GM21360 (cell line): ENCODE data around the gene C10orf105.

ENCODE experiments used
- ATAC-seq: cut with Tn5 transposase; IDR thresholded peaks from one replicate; pipeline ENCODE4 v1.9.1; 2021; ENCODE audit warnings: mild to moderate bottlenecking, moderate library complexity; ENCODE audit not compliant: unreplicated experiment

The C10orf105 gene, protein sequence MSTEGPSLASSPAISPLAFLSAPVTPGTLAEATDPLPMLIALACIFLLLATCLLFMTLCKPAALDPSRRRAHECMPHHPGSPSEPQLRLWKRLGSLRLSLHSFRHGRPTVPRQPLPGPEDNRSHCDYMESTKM

DNA sequence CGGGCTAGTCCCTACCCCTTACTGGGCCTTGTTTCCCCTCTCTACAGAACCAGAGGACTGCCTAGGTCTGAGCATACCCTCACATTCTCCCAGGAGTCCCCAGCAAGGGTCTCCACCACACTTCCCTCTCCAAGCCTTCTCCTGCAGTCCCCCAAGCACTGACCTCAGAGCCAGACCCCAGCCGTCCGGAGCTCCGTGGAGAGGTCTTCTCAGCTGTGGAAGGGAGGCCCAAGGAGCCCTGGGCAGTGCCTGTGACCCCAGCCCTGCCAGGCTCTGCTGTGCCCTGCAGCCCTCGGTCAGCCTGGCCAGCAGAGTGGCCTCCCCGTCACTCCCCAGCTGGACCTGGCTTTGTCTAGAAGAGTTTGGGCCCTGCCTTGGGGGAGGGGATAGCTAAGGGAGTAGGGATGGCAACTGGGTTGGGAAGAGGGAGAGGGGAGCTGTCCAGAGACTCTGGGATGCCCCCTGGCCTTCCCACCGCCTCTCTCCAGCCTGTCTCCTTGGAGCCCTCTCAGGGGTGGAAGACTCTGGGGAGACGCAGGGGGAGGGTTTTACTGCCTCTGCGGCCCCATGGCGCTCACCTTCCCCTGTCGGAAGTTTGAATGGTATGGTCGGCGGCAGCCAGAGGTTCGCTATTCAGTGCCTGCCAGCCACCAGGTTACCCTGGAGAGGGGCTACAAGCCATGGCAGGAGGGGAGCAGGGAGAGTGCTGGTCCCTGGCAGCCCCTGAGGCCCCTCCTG, at the start of gene C10orf105:
Gene C10orf105, minus strand, starts transcription at position 315 of the 738 bp plus-strand sequence. CDS start 3,441 bp downstream, outside the sequence.
- ATAC-seq = no peak

DNA sequence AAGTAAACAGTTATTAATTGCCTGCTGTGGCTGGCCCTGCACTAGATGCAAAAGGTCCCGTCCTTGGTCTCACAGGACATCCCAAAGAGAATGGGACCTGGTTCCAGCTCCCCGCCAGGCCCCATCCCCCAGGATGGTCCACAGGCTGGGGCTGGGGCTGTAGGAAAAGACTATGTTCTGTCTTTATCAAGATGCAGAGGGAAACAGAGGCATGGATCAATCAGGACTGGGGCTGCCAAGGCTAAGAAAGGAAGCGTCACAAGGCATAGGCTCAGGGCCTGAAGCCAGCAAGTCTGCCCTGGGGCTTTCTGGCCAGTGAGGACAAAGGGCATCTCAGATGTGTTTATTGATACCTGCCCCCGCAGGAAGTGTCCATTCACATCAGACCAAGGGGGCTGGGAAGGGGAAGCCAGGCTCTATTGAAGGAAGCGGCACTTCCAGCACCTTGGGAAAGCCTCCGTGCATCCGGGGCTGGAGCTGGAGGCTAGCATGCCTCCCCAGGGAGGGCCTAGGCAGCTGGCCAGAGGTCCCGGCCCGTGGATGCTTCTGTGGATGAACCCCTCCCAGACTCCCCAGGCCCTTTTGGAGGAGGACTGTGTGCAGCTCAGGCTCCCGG, 48.0 kb upstream of the C10orf105 start:
- ATAC-seq = no peak

DNA sequence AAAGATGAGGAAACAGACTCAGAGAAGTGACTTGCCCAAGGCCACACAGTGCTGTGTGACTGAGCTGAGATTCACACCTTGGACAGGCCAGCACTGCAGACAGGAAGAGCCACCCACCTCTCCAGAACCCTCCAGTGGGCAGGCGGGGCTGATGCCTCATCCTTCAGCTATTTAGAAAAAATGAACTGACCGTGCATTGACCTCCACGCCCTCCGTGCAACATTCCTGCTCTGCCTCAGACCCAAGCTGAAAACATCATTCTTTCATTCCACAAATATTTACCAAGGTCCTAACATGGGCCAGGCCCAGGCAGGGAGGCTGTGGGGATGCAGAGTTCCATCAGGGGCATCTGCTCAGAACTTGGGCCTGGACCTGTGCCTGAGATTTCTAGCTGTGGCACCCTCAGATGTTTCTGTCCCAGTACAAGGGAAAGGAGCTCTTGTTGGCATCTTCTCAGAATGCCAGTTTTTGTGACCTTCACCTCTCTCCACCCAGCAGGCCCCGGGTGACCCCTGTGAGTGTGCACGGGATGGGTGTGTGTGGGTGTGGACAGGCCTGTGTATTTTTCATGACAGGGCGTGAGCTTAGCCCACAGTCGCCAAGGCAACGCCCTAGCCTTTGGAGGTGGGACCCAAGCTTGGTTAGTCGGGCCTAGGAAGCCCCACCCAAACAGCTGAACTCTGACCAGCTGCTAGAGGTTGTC, 47.3 kb upstream of the C10orf105 start:
- no peak for ATAC-seq

DNA sequence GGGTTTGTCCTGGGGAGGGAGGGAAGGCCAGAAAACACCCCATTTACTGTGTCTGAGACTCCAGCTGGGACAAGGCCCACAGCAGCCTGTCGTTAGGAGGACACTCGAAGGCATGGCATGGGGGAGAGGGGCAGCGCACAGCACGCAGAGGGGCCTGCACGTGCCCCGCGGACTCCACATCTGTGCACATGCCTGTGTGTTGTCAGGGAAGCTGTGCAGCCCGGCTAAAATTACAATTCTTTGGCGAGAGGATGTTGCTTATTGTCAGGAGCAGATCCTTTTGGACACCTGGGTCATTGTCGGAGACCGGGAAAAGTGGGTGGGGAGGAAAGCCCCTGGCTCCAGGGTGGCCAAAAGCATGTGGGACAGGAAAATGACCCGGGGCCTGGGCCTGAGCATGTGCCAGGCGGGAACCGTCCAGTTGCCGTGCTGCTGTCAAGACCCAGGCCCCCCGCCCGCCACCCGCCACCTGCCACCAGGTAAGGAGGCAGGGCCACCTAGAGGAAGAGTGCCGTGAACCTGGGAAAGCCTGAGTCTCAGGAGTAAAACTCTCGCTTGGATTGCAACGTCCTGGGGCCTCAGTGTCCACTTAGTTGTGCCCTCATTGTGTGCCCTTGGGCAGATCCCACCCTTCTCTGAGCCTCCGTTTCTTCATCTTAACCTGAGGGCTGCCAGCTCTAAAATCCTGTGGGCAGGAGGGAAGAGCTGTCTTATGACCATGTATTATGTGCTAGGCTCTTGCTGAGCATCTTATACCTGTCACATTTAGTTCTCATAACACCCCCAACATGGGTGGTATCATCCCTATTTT, 46.5 kb upstream of the C10orf105 start:
- no peak for ATAC-seq

DNA sequence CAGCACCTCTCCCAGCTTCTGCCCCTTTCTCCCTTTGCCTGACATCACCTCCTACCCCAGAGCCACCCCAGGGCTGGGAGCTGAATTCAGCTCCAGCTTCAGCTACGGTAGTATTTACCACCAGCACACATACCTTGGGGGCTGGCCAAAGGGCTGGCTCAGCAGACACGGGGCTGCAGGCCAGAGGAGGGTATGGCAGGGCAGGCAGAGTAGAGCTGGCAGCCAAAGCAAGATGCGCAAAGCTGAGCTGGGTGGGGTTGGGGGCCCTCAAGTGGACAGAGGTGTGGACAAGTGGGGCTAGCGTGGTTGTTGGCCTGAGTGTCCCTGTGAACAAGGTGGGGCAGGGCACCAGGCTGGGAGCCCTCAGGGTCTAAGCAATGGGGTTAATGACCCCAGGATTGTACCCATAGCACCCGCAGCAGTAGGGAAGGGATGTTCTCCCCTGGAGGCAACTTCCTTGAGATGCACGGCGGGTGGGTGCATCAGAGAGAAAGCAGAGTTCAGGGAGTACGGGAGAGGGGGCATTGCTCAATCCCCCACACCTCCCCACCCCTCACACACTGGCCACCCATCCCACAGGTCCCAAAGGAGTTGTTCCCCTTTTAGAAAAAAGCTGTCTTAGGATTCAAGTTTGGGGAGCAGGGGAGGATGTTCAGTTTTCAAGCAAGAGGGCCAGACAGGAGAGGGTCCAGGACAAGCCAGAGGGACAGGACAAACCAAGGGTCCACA, 45.8 kb upstream of the C10orf105 start:
- no peak for ATAC-seq

DNA sequence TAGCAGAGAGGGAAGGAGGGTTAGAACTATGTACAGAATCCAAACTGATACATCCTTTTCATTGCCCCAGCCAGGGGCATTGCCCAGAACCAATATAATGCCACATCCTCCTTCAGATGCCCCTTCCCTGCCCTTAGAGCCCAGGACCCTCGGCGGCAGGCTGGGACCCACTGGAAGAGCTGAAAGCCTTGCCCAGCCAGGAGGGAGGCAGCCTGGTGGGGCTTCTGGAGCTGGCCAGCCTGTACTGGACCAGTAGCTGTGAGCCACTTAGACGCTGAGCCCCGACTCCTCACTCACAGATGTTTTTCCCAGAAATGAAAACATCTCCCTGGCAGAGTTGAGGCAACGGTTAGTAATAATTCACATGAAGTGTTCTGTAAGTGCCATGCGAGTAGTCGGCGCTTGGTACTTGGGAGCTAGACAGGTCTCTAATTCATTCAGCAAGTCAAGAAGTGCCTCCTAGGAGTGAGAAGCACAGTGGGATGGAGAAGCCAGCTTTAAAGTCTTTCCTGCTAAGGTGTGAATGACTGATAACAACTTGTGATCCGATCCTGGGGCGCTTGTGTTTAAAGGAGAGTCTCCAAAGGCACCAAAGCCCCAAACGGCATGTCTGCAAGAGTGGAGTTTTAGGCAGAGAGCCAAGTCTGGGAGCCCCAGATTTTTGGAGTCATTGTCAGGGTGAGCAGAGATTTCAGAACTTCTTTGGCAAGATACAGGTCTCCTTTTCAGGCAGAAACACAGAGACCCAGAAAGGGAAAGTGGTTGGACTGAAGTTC, 44.0 kb upstream of the C10orf105 start:
- ATAC-seq = no peak

DNA sequence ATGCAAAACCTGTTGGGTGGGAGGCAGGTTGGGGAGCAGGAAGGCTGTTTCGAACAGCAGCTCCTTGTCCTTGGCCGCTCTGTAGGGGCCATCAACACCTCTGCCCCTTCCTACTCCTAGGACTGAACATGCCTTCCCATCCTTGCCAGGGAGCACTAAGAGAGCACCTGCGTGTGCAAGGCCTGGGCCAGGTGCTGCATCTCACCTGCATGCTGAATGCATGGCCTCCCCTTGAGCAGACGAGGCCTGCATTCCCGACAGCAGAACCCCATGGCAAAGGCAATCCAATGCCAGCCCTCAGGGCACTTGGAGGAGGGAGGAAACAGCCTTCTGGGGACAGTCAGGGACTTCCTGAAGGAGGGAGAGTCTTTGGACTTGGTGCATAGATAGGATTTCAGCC, 42.7 kb upstream of the C10orf105 start:
- no peak for ATAC-seq

DNA sequence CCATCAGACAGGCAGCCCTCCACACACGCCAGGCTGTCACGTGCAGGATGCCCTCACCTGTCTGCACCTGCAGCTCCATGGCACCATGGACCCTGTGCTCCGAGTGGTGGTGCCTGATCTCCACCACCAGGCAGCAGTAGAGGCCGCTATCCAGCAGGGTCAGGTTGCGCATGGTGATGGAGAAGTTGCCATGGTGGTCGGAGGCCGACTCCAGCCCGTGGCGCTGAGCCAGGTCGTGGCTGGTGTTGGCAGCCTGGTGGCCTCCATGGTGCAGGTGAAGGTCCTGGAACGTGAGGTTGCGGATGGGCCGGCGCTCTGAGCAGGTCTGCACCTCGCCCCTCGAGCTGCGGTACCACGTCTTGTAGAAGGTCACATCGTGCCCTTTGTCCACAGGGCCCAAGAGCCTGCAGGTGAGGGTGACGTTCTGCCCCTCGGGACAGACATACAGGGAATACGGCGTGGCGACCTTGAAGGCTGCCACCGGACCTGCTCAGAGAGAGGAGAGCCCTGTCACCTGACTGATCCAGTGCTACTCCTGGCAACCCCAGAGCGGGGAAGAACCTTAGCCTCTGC, 42.0 kb upstream of the C10orf105 start:
- ATAC-seq = no peak

DNA sequence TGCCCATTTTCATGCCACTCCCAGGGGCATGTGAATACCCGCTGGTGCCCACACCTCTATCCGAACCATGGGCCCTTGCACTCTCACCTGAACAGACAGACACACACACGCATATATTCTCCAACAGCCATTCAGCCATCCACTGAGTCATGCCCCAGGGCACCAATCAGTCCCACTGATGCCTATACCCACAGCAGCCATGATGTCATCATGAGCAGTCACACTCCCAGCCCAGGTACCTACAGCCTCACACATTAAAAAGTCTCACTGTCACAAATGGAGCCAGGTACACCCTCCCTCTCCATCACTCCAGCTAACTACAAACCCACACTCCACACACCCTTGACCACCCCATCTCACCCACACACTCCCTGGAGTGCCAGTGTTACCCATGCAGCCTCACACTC, 41.5 kb upstream of the C10orf105 start:
- ATAC-seq = no peak

DNA sequence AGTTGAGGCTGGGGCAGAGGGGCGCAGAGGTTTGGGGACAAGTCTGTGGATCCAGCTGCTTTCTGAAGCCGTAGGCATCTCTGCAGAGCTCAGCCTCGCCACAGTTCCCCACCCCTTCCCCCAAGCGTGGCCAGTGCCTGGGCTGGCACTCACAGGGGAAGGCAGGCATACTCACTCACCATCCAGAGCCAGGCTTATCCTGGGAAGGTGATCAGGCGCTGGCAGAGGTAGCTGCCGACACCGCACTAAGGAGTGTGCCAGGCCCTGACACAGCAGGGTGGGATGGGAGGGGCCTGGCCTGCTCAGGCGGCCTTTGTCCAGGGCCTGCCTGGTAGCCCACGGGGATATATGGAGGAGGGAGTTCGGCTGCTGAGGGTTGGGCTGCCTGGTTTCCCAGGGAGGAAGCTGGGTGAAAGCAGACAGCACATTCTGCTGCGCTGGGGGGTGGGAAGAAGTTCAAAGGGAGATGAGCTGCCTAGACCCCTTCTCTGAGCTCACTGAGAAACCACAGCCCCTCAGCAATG, 37.9 kb upstream of the C10orf105 start:
- ATAC-seq = no peak

DNA sequence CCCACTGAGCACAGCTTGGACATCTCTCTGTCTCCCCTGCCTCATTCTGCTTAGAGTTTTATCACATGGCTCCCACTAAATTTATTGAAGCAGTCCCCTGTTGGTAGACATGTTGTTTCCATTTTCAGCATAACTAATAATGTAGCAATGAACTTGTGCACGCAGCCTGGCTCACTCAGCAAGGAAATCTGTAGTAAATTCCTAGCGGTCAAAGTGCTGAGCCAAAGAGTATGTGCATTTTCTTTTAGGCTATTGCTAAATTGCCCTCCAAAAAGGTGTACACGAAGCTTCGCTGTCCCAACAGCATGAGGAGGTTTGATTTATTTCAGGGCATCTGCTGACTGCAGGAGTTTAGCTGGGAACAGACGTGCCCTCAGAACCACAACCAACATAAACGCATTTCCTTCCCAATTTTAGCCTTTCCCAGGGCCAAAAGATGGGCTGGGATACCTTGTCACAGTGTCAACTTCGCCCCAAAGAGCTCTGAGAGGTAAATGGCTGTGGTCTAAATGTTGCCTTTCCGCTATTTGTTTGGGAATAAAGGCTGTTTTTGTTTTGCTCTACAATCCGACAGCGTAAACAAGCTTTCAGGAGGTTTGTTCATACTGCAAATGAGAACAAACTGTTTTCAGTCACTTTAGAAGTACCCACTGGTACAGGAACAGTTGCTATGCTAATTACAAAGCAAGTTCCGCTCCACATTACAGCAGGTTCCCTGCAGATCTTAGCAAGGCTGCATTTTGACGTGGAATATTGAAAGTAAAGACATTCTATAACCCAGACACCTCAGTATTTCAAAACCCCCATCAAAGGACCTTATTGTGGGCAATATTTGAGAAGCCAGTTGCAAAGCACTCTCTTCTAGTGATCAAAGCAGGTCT, 37.0 kb upstream of the C10orf105 start:
- ATAC-seq = no peak

DNA sequence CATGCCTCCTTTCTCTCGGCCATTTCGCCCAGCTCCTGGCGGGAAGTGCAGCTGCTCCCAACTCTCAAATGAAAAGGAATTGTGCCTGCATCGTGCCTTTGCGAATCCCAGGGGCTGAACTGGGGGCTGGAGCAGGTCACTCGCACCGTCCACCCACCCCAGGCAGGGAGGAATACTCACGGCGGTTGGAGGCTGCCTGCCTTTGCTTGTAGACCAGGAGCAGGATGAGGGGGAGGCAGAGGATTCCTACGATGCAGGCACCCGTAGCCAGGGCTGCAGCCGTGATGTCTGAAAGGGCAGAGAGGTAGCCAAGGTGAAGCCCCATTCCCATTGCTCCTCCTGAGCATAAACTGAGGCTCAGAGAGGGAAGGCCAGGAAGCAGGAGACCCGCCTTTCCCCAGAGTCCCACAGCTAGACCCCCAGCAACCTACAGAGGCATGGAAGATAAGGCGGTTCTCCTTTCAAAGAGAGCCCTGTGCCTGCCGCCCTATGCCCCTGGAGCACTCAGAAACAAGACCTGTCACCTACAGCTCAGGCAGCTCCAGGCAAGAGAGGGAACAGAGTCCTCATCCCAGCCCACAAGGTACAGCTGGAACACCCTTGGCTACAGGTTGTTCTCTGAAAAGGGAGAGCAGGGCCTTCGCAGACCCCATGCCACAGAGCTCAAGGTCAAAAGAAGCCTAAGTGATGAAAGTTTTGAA, 35.8 kb upstream of the C10orf105 start:
- no peak for ATAC-seq

DNA sequence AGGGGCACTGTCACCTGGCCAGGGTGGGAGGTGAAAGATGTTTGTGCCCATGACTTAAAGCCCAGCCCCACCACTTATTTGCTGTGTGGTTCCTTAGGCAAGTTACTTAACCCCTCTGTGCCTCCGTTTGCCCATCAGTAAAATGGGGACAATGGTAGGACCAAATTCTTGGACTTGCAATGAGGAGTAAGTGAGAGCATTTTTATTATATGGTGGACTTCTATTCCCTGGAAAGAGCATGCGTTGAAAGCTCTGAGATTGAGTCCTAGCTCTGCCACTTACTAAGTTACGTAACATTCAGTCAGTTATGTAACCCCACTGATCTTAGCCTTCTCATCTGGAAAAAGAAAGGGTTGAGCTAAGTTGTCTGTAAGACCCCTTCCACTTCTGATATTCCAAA, 35.0 kb upstream of the C10orf105 start:
- ATAC-seq = no peak

DNA sequence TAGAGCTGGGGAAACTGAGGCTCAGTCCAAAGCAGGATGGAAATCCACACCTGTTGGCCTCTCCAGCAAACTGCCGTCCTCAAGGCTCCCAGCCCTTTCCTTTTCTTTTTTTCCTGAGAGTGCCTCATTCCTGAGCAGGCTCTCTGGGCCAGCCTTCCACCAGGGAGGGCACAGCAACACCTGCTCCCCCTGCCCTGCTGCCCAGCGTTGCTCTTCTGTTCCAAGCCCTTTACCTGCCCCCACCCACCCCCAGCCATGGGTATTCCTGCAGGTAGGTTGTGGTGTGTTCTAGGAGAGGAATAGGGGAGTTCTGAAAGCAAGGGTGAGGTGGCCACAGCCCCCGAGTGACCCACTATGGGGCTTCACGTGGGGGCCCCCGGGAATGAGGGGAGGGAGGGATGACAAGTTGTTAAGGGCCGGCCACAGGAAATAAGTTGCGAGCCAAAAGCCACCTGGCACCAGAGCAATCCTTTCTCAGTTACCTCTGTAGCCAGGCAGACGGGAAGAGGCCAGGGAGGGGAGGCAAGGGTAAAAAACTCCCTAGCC, 34.5 kb upstream of the C10orf105 start:
- ATAC-seq = no peak

DNA sequence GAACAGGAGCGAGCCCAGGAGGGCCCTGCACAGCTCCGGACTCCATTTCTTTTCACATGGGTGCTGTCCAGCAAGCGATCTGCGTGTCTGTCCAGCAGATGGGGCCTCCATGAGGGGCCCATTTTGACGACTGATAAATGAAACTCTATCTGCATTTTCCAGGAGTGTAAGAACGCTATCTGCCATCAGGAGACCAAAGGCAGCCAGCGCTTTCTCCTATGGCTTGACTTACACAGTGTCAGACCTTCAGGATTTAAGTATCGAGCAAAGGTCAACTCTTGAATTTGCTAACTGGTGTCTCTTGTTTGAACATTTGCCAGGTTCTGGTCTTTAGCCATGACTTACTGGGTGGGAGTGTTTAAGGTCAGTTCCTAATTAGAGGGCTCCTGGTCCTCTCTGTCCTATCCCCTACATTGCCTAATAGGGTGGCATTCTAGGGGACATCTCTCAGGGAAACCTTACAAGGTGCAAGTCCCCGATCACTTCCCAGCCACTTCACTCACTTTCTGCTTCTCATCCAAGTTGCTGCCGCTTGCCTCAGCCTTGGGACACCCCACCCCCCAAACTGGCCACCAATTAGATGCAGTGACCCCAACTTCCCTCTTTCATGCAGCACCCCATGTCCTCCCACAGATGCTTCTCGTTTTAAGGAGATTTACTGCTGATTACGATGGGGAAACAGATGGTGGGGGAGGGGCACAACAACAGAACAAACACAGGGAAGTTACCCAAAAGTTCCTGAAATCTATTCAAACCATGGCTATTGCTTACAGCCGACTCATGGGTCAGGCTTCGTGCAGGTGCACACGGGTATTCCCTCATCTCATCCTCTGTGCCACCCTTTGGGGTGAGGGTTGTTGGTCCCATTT, 33.7 kb upstream of the C10orf105 start:
- ATAC-seq = no peak
